A549 (cell line): ENCODE measurements around the gene ATP5PO. TPM values are rescaled to one million over a fixed set of nuclear protein-coding genes. Genes with fewer than 3 reads are reported as not detected.

Experiments used
- ATAC-seq, 2 experiments: fragments of 200-7000 bp in 1 of 2; fragments of >200 bp in 1 of 2; cut with Nextera tagmentation in 1 of 2; cut with Tn5 transposase in 1 of 2; 3 replicates each; pipeline versions ENCODE4 v1.8.0 to v1.9.1; 2018 to 2020; ENCODE audit warnings: mild to moderate bottlenecking in 1 of 2, moderate library complexity in 1 of 2
- CTCF ChIA-PET: fragments of 300-600 bp; sonication (Branson Sonifier 250); formaldehyde crosslinking; extraction: SDS; loops from one replicate; lab custom pipeline; 2021; ENCODE audit warnings: antibody characterized with exemption, inconsistent platforms; lab: Yijun Ruan, JAX
- POLR2A ChIA-PET: fragments of 350-600 bp; formaldehyde crosslinking; extraction: SDS; loops from one replicate; lab custom pipeline; 2021; ENCODE audit warnings: antibody characterized with exemption, inconsistent platforms; lab: Yijun Ruan, JAX
- DNase-seq, 2 experiments: peaks; one replicate each; pipeline versions ENCODE4 v3.0.0 to v3.0.0-alpha.2; 2011 to 2016; ENCODE audit warnings: low read depth in 1 of 2, low spot score in 1 of 2
- FAIRE-seq: peaks from 2 replicates; lab custom pipeline; 2011; peaks lifted over from hg19 to GRCh38; lab: Jason Lieb, UNC
- H3K27ac ChIP-seq, 2 experiments: fragments of >200 bp; sonication (Bioruptor Twin); formaldehyde crosslinking; 3 replicates each; pipeline ENCODE4 v1.5.1; 2016 to 2017
- H3K4me1 ChIP-seq: fragments of >200 bp; sonication (Bioruptor Twin); formaldehyde crosslinking; 3 replicates; pipeline ENCODE4 v1.6.1; 2016
- H3K4me2 ChIP-seq: fragments of >200 bp; sonication (Bioruptor Twin); formaldehyde crosslinking; 3 replicates; pipeline ENCODE4 v1.6.1; 2016
- H3K4me3 ChIP-seq: fragments of >200 bp; sonication (Bioruptor Twin); formaldehyde crosslinking; 3 replicates; pipeline ENCODE4 v1.5.1; 2016
- H3K9me3 ChIP-seq: fragments of >200 bp; sonication (Bioruptor Twin); formaldehyde crosslinking; 3 replicates; pipeline ENCODE4 v1.6.1; 2016
- ATOH8 ChIP-seq: fragments of 250-450 bp; sonication (Bioruptor Pico); IDR thresholded peaks from 2 replicates; pipeline ENCODE4 v1.5.0; 2020; ENCODE audit warnings: low read depth, mild to moderate bottlenecking, moderate library complexity
- BCL3 ChIP-seq: fragments of >200 bp; sonication (Bioruptor Twin); formaldehyde crosslinking; IDR thresholded peaks from 3 replicates; pipeline ENCODE4 v1.6.1; 2016
- CBX2 ChIP-seq: fragments of 200-600 bp; sonication (generic); IDR thresholded peaks from 2 replicates; pipeline ENCODE4 v1.6.1; 2016; ENCODE audit warnings: low read depth, mild to moderate bottlenecking, borderline replicate concordance
- CEBPB ChIP-seq, 2 experiments: fragments of >200 bp in 1 of 2; sonication (Bioruptor Twin) in 1 of 2; formaldehyde crosslinking in 1 of 2; IDR thresholded peaks; 2 replicates each; pipeline ENCODE4 v1.6.1; 2012 to 2016
- EHMT2 ChIP-seq: fragments of 200-600 bp; sonication (generic); IDR thresholded peaks from 2 replicates; pipeline ENCODE4 v1.6.1; 2016; ENCODE audit warnings: antibody characterized with exemption, low read depth, mild to moderate bottlenecking, moderate library complexity
- EP300 ChIP-seq, 2 experiments: fragments of >200 bp; sonication (Bioruptor Twin); formaldehyde crosslinking; IDR thresholded peaks; 2 replicates in 1 of 2; 3 replicates in 1 of 2; pipeline ENCODE4 v1.6.1; 2016 to 2017
- FOSL2 ChIP-seq, 2 experiments: fragments of 450-650 bp in 1 of 2; fragments of >200 bp in 1 of 2; sonication (Bioruptor Twin) in 1 of 2; formaldehyde crosslinking; IDR thresholded peaks; 2 replicates each; pipeline versions ENCODE4 v1.5.0 to v1.6.1; 2016 to 2020; ENCODE audit warnings: mild to moderate bottlenecking in 1 of 2, moderate library complexity in 1 of 2
- GATA3 ChIP-seq: IDR thresholded peaks from 2 replicates; pipeline ENCODE4 v1.6.1; 2012; ENCODE audit warnings: borderline replicate concordance
- HEYL ChIP-seq: fragments of 250-450 bp; sonication (Bioruptor Pico); IDR thresholded peaks from 2 replicates; pipeline ENCODE4 v1.8.0; 2021; ENCODE audit warnings: mild to moderate bottlenecking, moderate library complexity
- HOXA7 ChIP-seq: fragments of 250-450 bp; sonication (Bioruptor Pico); IDR thresholded peaks from 2 replicates; pipeline ENCODE4 v1.5.0; 2020; ENCODE audit warnings: mild to moderate bottlenecking, moderate library complexity
- HOXB13 ChIP-seq: fragments of 250-450 bp; sonication (Bioruptor Pico); IDR thresholded peaks from 2 replicates; pipeline ENCODE4 v1.5.0; 2020; ENCODE audit warnings: low read depth, mild to moderate bottlenecking, moderate library complexity
- JUN ChIP-seq, 2 experiments: fragments of >200 bp; sonication (Bioruptor Twin); formaldehyde crosslinking; IDR thresholded peaks; 2 replicates in 1 of 2; 3 replicates in 1 of 2; pipeline ENCODE4 v1.6.1; 2016 to 2017
- KDM5A ChIP-seq: fragments of 200-600 bp; sonication (generic); IDR thresholded peaks from 2 replicates; pipeline ENCODE4 v1.6.1; 2016; ENCODE audit warnings: antibody characterized with exemption, mild to moderate bottlenecking
- MAX ChIP-seq: IDR thresholded peaks from 2 replicates; pipeline ENCODE4 v1.6.1; 2012
- MAZ ChIP-seq: fragments of 150-350 bp; IDR thresholded peaks from 2 replicates; pipeline ENCODE4 v1.6.1; 2014; ENCODE audit warnings: antibody characterized with exemption, low read depth, low read length, borderline replicate concordance
- NFE2L2 ChIP-seq: fragments of 150-350 bp; conservative IDR thresholded peaks from 2 replicates; pipeline ENCODE4 v1.6.1; 2014; ENCODE audit warnings: low read length
- PBX3 ChIP-seq: IDR thresholded peaks from 2 replicates; pipeline ENCODE4 v1.6.1; 2012
- POLR2A ChIP-seq: IDR thresholded peaks from 2 replicates; pipeline ENCODE4 v1.6.1; 2012; ENCODE audit warnings: mild to moderate bottlenecking, low read length
- POLR2AphosphoS2 ChIP-seq: conservative IDR thresholded peaks from 2 replicates; pipeline ENCODE4 v1.6.1; 2012; ENCODE audit warnings: low read length, improper control_type of control experiment, inconsistent platforms
- RARB ChIP-seq: fragments of 250-450 bp; sonication (Bioruptor Pico); IDR thresholded peaks from 2 replicates; pipeline ENCODE4 v1.8.0; 2021; ENCODE audit warnings: mild to moderate bottlenecking, moderate library complexity
- SMC3 ChIP-seq: fragments of >200 bp; sonication (Bioruptor Twin); formaldehyde crosslinking; IDR thresholded peaks from 3 replicates; pipeline ENCODE4 v1.6.1; 2018; ENCODE audit warnings: inconsistent platforms
- SREBF2 ChIP-seq: fragments of 450-650 bp; IDR thresholded peaks from 2 replicates; pipeline ENCODE4 v1.6.1; 2014; ENCODE audit warnings: mild to moderate bottlenecking, moderate library complexity
- TP53 ChIP-seq: fragments of 250-450 bp; sonication (Bioruptor Pico); IDR thresholded peaks from 2 replicates; pipeline ENCODE4 v1.5.0; 2021; ENCODE audit warnings: mild to moderate bottlenecking, moderate library complexity
- USF2 ChIP-seq: fragments of 450-650 bp; IDR thresholded peaks from 2 replicates; pipeline ENCODE4 v1.6.1; 2014; ENCODE audit warnings: antibody characterized with exemption
- ZFP36 ChIP-seq: fragments of 450-650 bp; IDR thresholded peaks from 2 replicates; pipeline ENCODE4 v1.6.1; 2014; ENCODE audit warnings: borderline replicate concordance; ENCODE audit not compliant: partially characterized antibody
- ZNF302 ChIP-seq: fragments of 250-450 bp; sonication (Bioruptor Pico); IDR thresholded peaks from 2 replicates; pipeline ENCODE4 v1.9.0; 2021; ENCODE audit warnings: inconsistent platforms, mild to moderate bottlenecking, moderate library complexity
- ZSCAN20 ChIP-seq: fragments of 250-450 bp; sonication (Bioruptor Pico); IDR thresholded peaks from 2 replicates; pipeline ENCODE4 v1.8.0; 2022; ENCODE audit warnings: mild to moderate bottlenecking, moderate library complexity
- WGBS: methylation state at CpG from one replicate; pipeline ENCODE4 v1.1.6; 2017; ENCODE audit errors: missing lambda C conversion rate; 5-methylcytosine and 5-hydroxymethylcytosine counted together
- polyA plus RNA-seq, 4 experiments: library from polyadenylated mRNA; depleted of rRNA in 3 of 4; stranded (reverse); fragments of >200 nt; fragmentation: RNase III in 1 of 4; extraction: RNeasy Plus Mini Kit Qiagen cat#74134 plus additional on column Dnase treatment in 1 of 4; gene quantifications; 2 replicates in 3 of 4; 3 replicates in 1 of 4; pipeline ENCODE4 v1.2.3, GENCODE V29; 2011 to 2017

Gene ATP5PO
- polyA plus RNA-seq, 2 of the 4 experiments (the other 2 are of a cell fraction) = 143 to 252 TPM

- ATAC-seq = no peak
Observed at GRCh38 chr21:33904041-33904440, 11.6 kb downstream of the ATP5PO start.

GRCh38 chr21:33902349-33902748, 13.3 kb downstream of the ATP5PO start:
- 98% methylated on average over 6 of the region's 6 CpGs for WGBS

More at GRCh38 chr21:33904041-33904440, 11.6 kb downstream of the ATP5PO start:
- no peaks in the 10 kb centered on the region for H3K4me1 ChIP-seq
- H3K27ac ChIP-seq = no peak overlapping the region
- WGBS = 82% methylated on average over 3 of the region's 5 CpGs
- no peaks in the 10 kb centered on the region for H3K9me3 ChIP-seq
- H3K4me3 ChIP-seq = no peak overlapping the region
- no peak for DNase-seq
- POLR2A ChIA-PET = no interaction called here
- no peak overlapping the region for H3K4me2 ChIP-seq
- TF ChIP-seq HOXB13 (CRISPR knock-in tag) (no peak), RARB (no peak), BCL3 (no peak), USF2 (no peak), MAX (no peak), EP300 (IDR thresholded peaks at IDR 0.05) (no peak), SREBF2 (no peak), MAZ (no peak), ATOH8 (CRISPR knock-in tag) (no peak), CEBPB (IDR thresholded peaks at IDR 0.05) (no peak), SMC3 (no peak), JUN (IDR thresholded peaks at IDR 0.05) (no peak), PBX3 (no peak), KDM5A (no peak), POLR2A (no peak), ZFP36 (no peak), ZSCAN20 (CRISPR knock-in tag) (no peak), CBX2 (no peak)
- TF ChIP-seq, all 56 proteins: peak for 0
- CTCF ChIA-PET = interaction anchor here (0.6 to 4.1 kb wide), 5 partner anchors 10 to 608 kb away, joined by 3 to 16 read pairs (median 3); no protein-coding TSS in a partner anchor
- FAIRE-seq = no peak

More at GRCh38 chr21:33902349-33902748, 13.3 kb downstream of the ATP5PO start:
- Histone ChIP-seq H3K4me1 (no peaks in the 10 kb centered on the region), H3K9me3 (no peaks in the 10 kb centered on the region), H3K27ac (no peak overlapping the region), H3K4me3 (no peak overlapping the region)
- DNase-seq = no peak
- ATAC-seq = no peak; a peak in 1 of 6 replicates
- CTCF ChIA-PET = interaction anchor here (1.0 to 4.1 kb wide), 2 partner anchors 9 kb away, joined by 3 to 16 read pairs; no protein-coding TSS in a partner anchor
- TF ChIP-seq HEYL (CRISPR knock-in tag) = no peak
- no peak for TF ChIP-seq ZNF302
- TF ChIP-seq FOSL2 (IDR thresholded peaks at IDR 0.05) = no peak
- TF ChIP-seq FOSL2 (CRISPR knock-in tag; IDR thresholded peaks at IDR 0.05) = no peak
- TF ChIP-seq EHMT2 = no peak
- TF ChIP-seq NFE2L2 = no peak
- TF ChIP-seq POLR2AphosphoS2 = no peak
- no peak for TF ChIP-seq BCL3
- TF ChIP-seq GATA3 = no peak
- no peak for TF ChIP-seq ZFP36
- TF ChIP-seq HOXA7 (CRISPR knock-in tag) = no peak
- TF ChIP-seq TP53 = no peak
- TF ChIP-seq, all 56 proteins: peak for 0
- no peak for FAIRE-seq
- POLR2A ChIA-PET = no interaction called here
- no peak overlapping the region for H3K4me2 ChIP-seq
